Placental epithelial cell (primary cell): ENCODE measurements around the gene IGSF10. TPM values are rescaled to one million over a fixed set of nuclear protein-coding genes. Genes with fewer than 3 reads are reported as not detected.

Source experiments
- small RNA-seq: library from RNA; depleted of rRNA; stranded (forward); fragments of <200 nt; gene quantifications from one replicate; pipeline ENCODE3, GENCODE V24; 2012
- total RNA-seq: library from RNA; depleted of rRNA; stranded (reverse); fragments of >200 nt; gene quantifications from 2 replicates; pipeline ENCODE4 v1.2.3, GENCODE V29; 2012

IGSF10 gene
- not detected in 2 replicates for total RNA-seq

GRCh38 chr3:151460774-151461450 is at the start of gene IGSF10:
IGSF10 (minus strand) TSS chr3:151461061; CDS start chr3:151458709, 2,352 bp downstream.

Small RNAs within 50 kb of the gene (small RNA-seq; reads per million reads assigned to genes)
- not detected for gene AC117454.1

Other genes with a start within 250 kb of the IGSF10 start
- gene P2RY14, start 182.5 kb downstream of the IGSF10 start, total RNA-seq, result not detected in 2 replicates
- gene GPR87, start 144.2 kb downstream of the IGSF10 start, total RNA-seq, result 8.2 and 27.1 TPM in 2 replicates
- gene P2RY13, start 131.5 kb downstream of the IGSF10 start, total RNA-seq, result not detected in 2 replicates
- not detected in 2 replicates for gene P2RY12, start 76.3 kb downstream of the IGSF10 start, total RNA-seq